B cell (primary cell): ENCODE results near the gene SLC2A1. TPM values are rescaled to one million over a fixed set of nuclear protein-coding genes. Genes with fewer than 3 reads are reported as not detected.

Experiments used
- ATAC-seq: fragments of 200-7000 bp; cut with Tn5 transposase; one replicate; pipeline ENCODE4 v1.10.0; 2021; ENCODE audit warnings: low read depth, mild to moderate bottlenecking, moderate number of reproducible peaks, moderate library complexity
- CTCF ChIA-PET: fragments of 350-600 bp; sonication (Branson Sonifier 250); formaldehyde crosslinking; loops from one replicate; lab custom pipeline; 2021; ENCODE audit warnings: antibody characterized with exemption, inconsistent platforms; lab: Charles Lee
- POLR2A ChIA-PET: fragments of 350-600 bp; sonication (Branson Sonifier 250); formaldehyde crosslinking; loops from one replicate; lab custom pipeline; 2021; ENCODE audit warnings: antibody characterized with exemption; lab: Charles Lee
- DNase-seq: peaks from one replicate; pipeline ENCODE4 v3.0.0; 2013
- H2AFZ ChIP-seq: 2 replicates; pipeline ENCODE4 v1.6.1; 2012; ENCODE audit warnings: mild to moderate bottlenecking, low read depth, low read length; ENCODE audit not compliant: insufficient read depth, poor library complexity, severe bottlenecking
- H3K27ac ChIP-seq, 2 donors: 1 replicate in 1 of 2; 2 replicates in 1 of 2; pipeline ENCODE4 v1.5.1; 2012 to 2013; ENCODE audit warnings: low read length in 2 of 2, mild to moderate bottlenecking in 2 of 2, moderate library complexity in 1 of 2
- H3K27me3 ChIP-seq, 4 experiments: fragments of 200-600 bp in 1 of 4; sonication (generic) in 1 of 4; replicated peaks in 1 of 4; 1 replicate in 2 of 4; 2 replicates in 2 of 4; pipeline versions ENCODE4 v1.6.1 to v1.7.0; 2013 to 2016; ENCODE audit warnings: low read length in 3 of 4, mild to moderate bottlenecking in 2 of 4, mixed read lengths in 1 of 4, moderate library complexity in 1 of 4; ENCODE audit not compliant: insufficient read depth in 4 of 4, control insufficient read depth in 3 of 4; ENCODE audit errors: control extremely low read depth in 1 of 4
- H3K36me3 ChIP-seq, 2 experiments: replicated peaks in 1 of 2; 1 replicate in 1 of 2; 2 replicates in 1 of 2; pipeline versions ENCODE4 v1.6.1 to v1.7.1; 2013; ENCODE audit warnings: low read length in 1 of 2; ENCODE audit not compliant: insufficient read depth in 2 of 2, control insufficient read depth in 1 of 2; ENCODE audit errors: control extremely low read depth in 1 of 2, extremely low read depth in 1 of 2
- H3K4me1 ChIP-seq, 2 donors: fragments of 200-600 bp in 1 of 2; sonication (generic) in 1 of 2; 1 replicate in 1 of 2; 2 replicates in 1 of 2; pipeline versions ENCODE4 v1.5.1 to v1.6.1; 2013 to 2017; ENCODE audit warnings: low read length in 2 of 2; ENCODE audit not compliant: control insufficient read depth in 2 of 2, insufficient read depth in 2 of 2
- H3K4me2 ChIP-seq: replicated peaks from 2 replicates; pipeline ENCODE3; 2012; ENCODE audit warnings: mild to moderate bottlenecking, low read depth, low read length; ENCODE audit not compliant: poor library complexity, severe bottlenecking
- H3K4me3 ChIP-seq, 5 experiments: fragments of 200-600 bp in 1 of 5; sonication (generic) in 1 of 5; 1 replicate in 3 of 5; 2 replicates in 2 of 5; pipeline versions ENCODE4 v1.5.1 to v1.7.0; 2011 to 2016; ENCODE audit warnings: low read length in 4 of 5, mild to moderate bottlenecking in 4 of 5, low read depth in 2 of 5, control low read depth in 1 of 5, moderate library complexity in 1 of 5; ENCODE audit not compliant: insufficient read depth in 1 of 5; ENCODE audit errors: control extremely low read depth in 1 of 5, extremely low read depth in 1 of 5
- H3K79me2 ChIP-seq: fragments of 200-600 bp; sonication (generic); one replicate; pipeline ENCODE4 v1.6.0; 2016; ENCODE audit warnings: low read length; ENCODE audit not compliant: control insufficient read depth, insufficient read depth
- H3K9ac ChIP-seq: fragments of 200-600 bp; sonication (generic); 2 replicates; pipeline ENCODE4 v1.6.1; 2017; ENCODE audit warnings: mild to moderate bottlenecking, low read length, moderate library complexity
- H3K9me3 ChIP-seq, 3 donors: one replicate each; pipeline versions ENCODE4 v1.6.1 to v1.7.1; 2013; ENCODE audit warnings: low read length in 2 of 3; ENCODE audit not compliant: control insufficient read depth in 2 of 3, insufficient read depth in 1 of 3; ENCODE audit errors: control extremely low read depth in 1 of 3
- H4K20me1 ChIP-seq: 2 replicates; pipeline ENCODE4 v1.6.0; 2012; ENCODE audit warnings: mild to moderate bottlenecking, low read length; ENCODE audit not compliant: insufficient read depth, control insufficient read depth, poor library complexity, severe bottlenecking
- H3K27ac Mint-ChIP-seq: one replicate; pipeline ENCODE4 v1.8.0; 2021; ENCODE audit warnings: mixed read lengths
- H3K27me3 Mint-ChIP-seq: one replicate; pipeline ENCODE4 v1.8.0; 2021; ENCODE audit warnings: mixed read lengths
- H3K4me1 Mint-ChIP-seq: one replicate; pipeline ENCODE4 v1.8.0; 2021; ENCODE audit warnings: mixed read lengths
- H3K4me3 Mint-ChIP-seq: one replicate; pipeline ENCODE4 v1.8.0; 2021; ENCODE audit warnings: mixed read lengths
- H3K9me3 Mint-ChIP-seq: one replicate; pipeline ENCODE4 v1.8.0; 2022; ENCODE audit warnings: mixed read lengths; ENCODE audit not compliant: insufficient read depth
- EZH2 ChIP-seq: IDR thresholded peaks from 2 replicates; pipeline ENCODE4 v1.6.1; 2012; ENCODE audit warnings: borderline replicate concordance, low read depth, mild to moderate bottlenecking, moderate library complexity, low read length; ENCODE audit not compliant: insufficient read depth, poor library complexity, severe bottlenecking
- WGBS: methylation state at CpG from one replicate; pipeline ENCODE4 v1.1.5; 2013; ENCODE audit warnings: missing lambda C conversion rate; ENCODE audit not compliant: insufficient coverage; 5-methylcytosine and 5-hydroxymethylcytosine counted together
- intact Hi-C: fragments of 100-400 bp; cut with micrococcal nuclease; formaldehyde crosslinking; loops from one replicate; pipeline ENCODE4 v1.10.0; 2022
- polyA plus RNA-seq: library from polyadenylated mRNA; depleted of rRNA; stranded (reverse); fragments of >200 nt; gene quantifications from 2 replicates; pipeline ENCODE4 v1.2.3, GENCODE V29; 2012
- total RNA-seq, 2 donors: library from RNA; stranded (reverse); fragments of 120-200 nt in 1 of 2; gene quantifications; 1 replicate in 1 of 2; 2 replicates in 1 of 2; pipeline versions ENCODE4 v1.2.3 to v1.2.4, GENCODE V29; 2013 to 2022
- TF ChIP-seq, protein P1 (sequence below): fragments of 200-600 bp; IDR thresholded peaks from one replicate; pipeline ENCODE4 v1.8.0; 2022; ENCODE audit warnings: antibody characterized with exemption, mild to moderate bottlenecking

Gene SLC2A1
- total and polyA plus RNA-seq, 2 donors (not counting 1 experiment from before 2014, with no cell fraction given): 223 to 240 TPM

DNA sequence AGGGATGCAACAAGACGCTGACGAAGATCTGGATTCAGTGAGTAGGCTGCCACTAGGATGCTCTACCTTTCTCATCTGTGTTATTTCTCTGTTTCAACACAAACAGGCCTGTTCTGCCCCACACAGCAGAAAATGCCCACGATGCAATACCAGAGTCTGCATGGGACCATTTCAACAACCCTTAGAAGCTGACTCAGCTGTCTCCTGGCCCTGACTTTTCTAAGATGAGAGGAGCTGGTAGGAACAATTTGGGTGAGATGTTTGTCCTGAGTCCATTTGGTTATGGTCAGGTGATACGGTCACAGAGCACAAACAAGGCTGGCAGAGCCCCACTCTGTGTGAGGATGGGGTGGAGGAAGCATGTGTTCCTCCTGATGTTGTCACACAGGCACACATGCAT, 11.5 kb upstream of the SLC2A1 start:
- no peak for DNase-seq
- Mint-ChIP-seq H3K27me3 (no peaks in the 10 kb centered on the region), H3K4me1 (no peaks in the 10 kb centered on the region), H3K27ac (no peak overlapping the region), H3K4me3 (no peak overlapping the region), H3K9me3 (no peaks in the 10 kb centered on the region)
- Histone ChIP-seq H3K4me1 (no peaks in the 10 kb centered on the region), H2AFZ (no peak overlapping the region), H3K79me2 (no peaks in the 10 kb centered on the region), H3K27me3 (no peaks in the 10 kb centered on the region), H3K4me3 (no peak overlapping the region), H3K9me3 (no peaks in the 10 kb centered on the region), H3K9ac (no peak overlapping the region), H3K27ac (no peak overlapping the region), H3K36me3 (peaks cover 0 to 4% of the 10 kb centered on the region in 2 experiments), H4K20me1 (no peaks in the 10 kb centered on the region), H3K4me2 (no peak overlapping the region)
- intact Hi-C loops: no loop called here
- no peak for ATAC-seq
- 100% methylated on average over 3 of the region's 4 CpGs for WGBS
- POLR2A ChIA-PET: no interaction called here
- TF ChIP-seq, protein P1, sequence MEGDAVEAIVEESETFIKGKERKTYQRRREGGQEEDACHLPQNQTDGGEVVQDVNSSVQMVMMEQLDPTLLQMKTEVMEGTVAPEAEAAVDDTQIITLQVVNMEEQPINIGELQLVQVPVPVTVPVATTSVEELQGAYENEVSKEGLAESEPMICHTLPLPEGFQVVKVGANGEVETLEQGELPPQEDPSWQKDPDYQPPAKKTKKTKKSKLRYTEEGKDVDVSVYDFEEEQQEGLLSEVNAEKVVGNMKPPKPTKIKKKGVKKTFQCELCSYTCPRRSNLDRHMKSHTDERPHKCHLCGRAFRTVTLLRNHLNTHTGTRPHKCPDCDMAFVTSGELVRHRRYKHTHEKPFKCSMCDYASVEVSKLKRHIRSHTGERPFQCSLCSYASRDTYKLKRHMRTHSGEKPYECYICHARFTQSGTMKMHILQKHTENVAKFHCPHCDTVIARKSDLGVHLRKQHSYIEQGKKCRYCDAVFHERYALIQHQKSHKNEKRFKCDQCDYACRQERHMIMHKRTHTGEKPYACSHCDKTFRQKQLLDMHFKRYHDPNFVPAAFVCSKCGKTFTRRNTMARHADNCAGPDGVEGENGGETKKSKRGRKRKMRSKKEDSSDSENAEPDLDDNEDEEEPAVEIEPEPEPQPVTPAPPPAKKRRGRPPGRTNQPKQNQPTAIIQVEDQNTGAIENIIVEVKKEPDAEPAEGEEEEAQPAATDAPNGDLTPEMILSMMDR: no peak
- no peak for TF ChIP-seq EZH2
- CTCF ChIA-PET: interaction anchor here (4.3 kb wide), 1 partner anchor 47 kb away, joined by 16 read pairs; no protein-coding TSS in a partner anchor

DNA sequence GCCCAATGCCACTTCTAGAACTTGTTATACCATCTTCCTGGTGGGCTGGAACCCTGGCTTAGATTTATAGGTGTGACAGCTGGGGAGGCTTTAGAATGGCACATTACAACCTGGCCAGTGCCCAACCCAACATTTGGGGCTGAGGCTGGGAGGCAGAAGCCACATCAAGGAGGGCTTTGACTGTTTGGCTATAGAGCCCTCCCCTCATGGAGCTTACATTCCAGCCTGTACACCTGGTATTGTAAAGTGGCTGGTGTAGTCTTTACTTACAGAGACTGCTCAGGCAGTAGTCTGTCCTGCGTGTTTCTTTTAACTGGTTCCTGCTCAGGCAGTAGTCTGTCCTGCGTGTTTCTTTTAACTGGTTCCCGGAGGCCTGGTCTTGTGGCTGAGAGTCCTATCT, 10.0 kb upstream of the SLC2A1 start:
- H3K27ac Mint-ChIP-seq: no peak overlapping the region
- H3K79me2 ChIP-seq: no peaks in the 10 kb centered on the region
- TF ChIP-seq, protein P1: no peak
- no peak for TF ChIP-seq EZH2
- no peak overlapping the region for H3K4me2 ChIP-seq
- no peaks in the 10 kb centered on the region for H4K20me1 ChIP-seq
- 100% methylated on average over 2 of the region's 3 CpGs for WGBS
- no peaks in the 10 kb centered on the region for H3K27me3 Mint-ChIP-seq
- no peaks in the 10 kb centered on the region for H3K36me3 ChIP-seq
- peaks cover under 1% of the 10 kb centered on the region for H3K4me1 Mint-ChIP-seq
- no peak for DNase-seq
- no peaks in the 10 kb centered on the region for H3K9me3 ChIP-seq
- no peaks in the 10 kb centered on the region for H3K27me3 ChIP-seq
- CTCF ChIA-PET: interaction anchor here (1.4 to 4.3 kb wide), 2 partner anchors 13 to 45 kb away, joined by 6 to 16 read pairs; no protein-coding TSS in a partner anchor
- no peak overlapping the region for H3K4me3 Mint-ChIP-seq
- intact Hi-C loops: no loop called here
- no peak for ATAC-seq
- no peaks in the 10 kb centered on the region for H3K9me3 Mint-ChIP-seq
- H3K27ac ChIP-seq: no peak overlapping the region
- peaks cover under 1 to 1% of the 10 kb centered on the region in 2 donors for H3K4me1 ChIP-seq
- H3K9ac ChIP-seq: no peak overlapping the region
- no peak overlapping the region for H2AFZ ChIP-seq
- H3K4me3 ChIP-seq: no peak overlapping the region
- POLR2A ChIA-PET: no interaction called here
